Left ventricle myocardium inferior (tissue), 1 donor: ENCODE results near the gene TMPRSS13. TPM values are rescaled to one million over a fixed set of nuclear protein-coding genes. Genes with fewer than 3 reads are reported as not detected.

Source experiments
- DNase-seq: peaks from one replicate; pipeline ENCODE4 v3.0.0-alpha.2; 2020
- H3K27ac ChIP-seq: fragments of 200-600 bp; replicated peaks from 2 replicates; pipeline ENCODE4 v1.8.0; 2021
- H3K27me3 ChIP-seq: fragments of 200-600 bp; 2 replicates; pipeline ENCODE4 v1.8.0; 2021; ENCODE audit warnings: low read depth
- H3K36me3 ChIP-seq: fragments of 200-600 bp; 2 replicates; pipeline ENCODE4 v1.8.0; 2021
- H3K4me1 ChIP-seq: fragments of 200-600 bp; 2 replicates; pipeline ENCODE4 v1.8.0; 2021
- H3K4me3 ChIP-seq: fragments of 200-600 bp; 2 replicates; pipeline ENCODE4 v1.8.0; 2021; ENCODE audit warnings: mild to moderate bottlenecking, moderate library complexity
- H3K9me3 ChIP-seq: fragments of 200-600 bp; replicated peaks from 2 replicates; pipeline ENCODE4 v1.8.0; 2021
- CTCF ChIP-seq: fragments of 200-600 bp; IDR thresholded peaks from 2 replicates; pipeline ENCODE4 v1.8.0; 2021; ENCODE audit warnings: antibody characterized with exemption, mild to moderate bottlenecking, borderline replicate concordance
- intact Hi-C: fragments of 100-400 bp; cut with micrococcal nuclease; formaldehyde crosslinking; loops from one replicate; pipeline ENCODE4 v1.11.0; 2022
- total RNA-seq: library from RNA; stranded (reverse); fragmentation: NEBNext Ultra II Directional; extraction: Animal tissue kit (Norgen Biotek cat#: 25700); gene quantifications from one replicate; pipeline ENCODE4 v1.2.1, GENCODE V29; 2021
- donor health status: DM: no; HTN: yes; CAD: no; lungs with severe emphysema.

The TMPRSS13 gene
- total RNA-seq, 1 donor from 2014 or later: not detected

GRCh38 chr11:117887431-117888138 is 41.6 kb downstream of the TMPRSS13 start:
- no peak overlapping the region for H3K27ac ChIP-seq
- H3K27me3 ChIP-seq: no peaks in the 10 kb centered on the region
- no peaks in the 10 kb centered on the region for H3K36me3 ChIP-seq
- no peak for TF ChIP-seq CTCF
- peaks cover 8% of the 10 kb centered on the region for H3K9me3 ChIP-seq
- no peak overlapping the region for H3K4me3 ChIP-seq
- no peak for DNase-seq
- H3K4me1 ChIP-seq: peaks cover 31% of the 10 kb centered on the region
- intact Hi-C loops: no loop called here

GRCh38 chr11:117885777-117886176 is 43.4 kb downstream of the TMPRSS13 start:
- intact Hi-C loops: no loop called here
- no peaks in the 10 kb centered on the region for H3K36me3 ChIP-seq
- H3K27ac ChIP-seq: peak overlapping the region; percentile 87
- peaks cover 36% of the 10 kb centered on the region for H3K4me1 ChIP-seq
- no peaks in the 10 kb centered on the region for H3K27me3 ChIP-seq
- TF ChIP-seq CTCF: no peak
- H3K9me3 ChIP-seq: peaks cover 8% of the 10 kb centered on the region
- peak; percentile 87 for DNase-seq
- H3K4me3 ChIP-seq: peak overlapping the region; percentile 53

- no peak for TF ChIP-seq CTCF
- no peak for DNase-seq
- intact Hi-C loops: no loop called here
- Histone ChIP-seq H3K4me1 (peaks cover 36% of the 10 kb centered on the region), H3K27me3 (no peaks in the 10 kb centered on the region), H3K27ac (peak overlapping the region; percentile 87), H3K36me3 (no peaks in the 10 kb centered on the region), H3K9me3 (peaks cover under 1% of the 10 kb centered on the region), H3K4me3 (peak overlapping the region; percentile 53)
Observed at GRCh38 chr11:117884994-117885393, 44.2 kb downstream of the TMPRSS13 start.

- no peak for DNase-seq
- H3K27ac ChIP-seq: no peak overlapping the region
- no peaks in the 10 kb centered on the region for H3K27me3 ChIP-seq
- H3K4me3 ChIP-seq: no peak overlapping the region
- intact Hi-C loops: no loop called here
- no peaks in the 10 kb centered on the region for H3K9me3 ChIP-seq
- H3K36me3 ChIP-seq: no peaks in the 10 kb centered on the region
- peaks cover 40% of the 10 kb centered on the region for H3K4me1 ChIP-seq
- no peak for TF ChIP-seq CTCF
Observed at GRCh38 chr11:117883063-117883462, 46.1 kb downstream of the TMPRSS13 start.

- TF ChIP-seq CTCF: no peak
- Histone ChIP-seq H3K9me3 (no peaks in the 10 kb centered on the region), H3K27ac (no peak overlapping the region), H3K36me3 (no peaks in the 10 kb centered on the region), H3K27me3 (no peaks in the 10 kb centered on the region), H3K4me1 (peaks cover 46% of the 10 kb centered on the region), H3K4me3 (peak overlapping the region; percentile 17)
- intact Hi-C loops: no loop called here
- no peak for DNase-seq
Observed at GRCh38 chr11:117882311-117882905, 46.8 kb downstream of the TMPRSS13 start.
